Activated B cell treated with CpG ODN at 0.5 μM for 24 hours (primary cell): ENCODE results near the gene CECR2. TPM values are rescaled to one million over a fixed set of nuclear protein-coding genes. Genes with fewer than 3 reads are reported as not detected.

ENCODE experiments used
- ATAC-seq: fragments of 200-7000 bp; cut with Tn5 transposase; one replicate; pipeline ENCODE4 v1.10.0; 2021; ENCODE audit warnings: low read depth, mild to moderate bottlenecking, moderate library complexity
- CTCF ChIA-PET: fragments of 350-600 bp; sonication (Branson Sonifier 250); formaldehyde crosslinking; loops from one replicate; lab custom pipeline; 2021; ENCODE audit warnings: antibody characterized with exemption; lab: Charles Lee
- POLR2A ChIA-PET: fragments of 350-600 bp; sonication (Branson Sonifier 250); formaldehyde crosslinking; loops from one replicate; lab custom pipeline; 2021; ENCODE audit warnings: antibody characterized with exemption; lab: Charles Lee
- DNase-seq: peaks from one replicate; pipeline ENCODE4 v3.0.0; 2022
- H3K27ac Mint-ChIP-seq: one replicate; pipeline ENCODE4 v1.8.0; 2020; ENCODE audit warnings: mixed read lengths
- H3K27me3 Mint-ChIP-seq: one replicate; pipeline ENCODE4 v1.8.0; 2021; ENCODE audit warnings: mixed read lengths
- H3K36me3 Mint-ChIP-seq: one replicate; pipeline ENCODE4 v1.8.0; 2021; ENCODE audit warnings: low read depth, mixed read lengths
- H3K4me1 Mint-ChIP-seq: one replicate; pipeline ENCODE4 v1.8.0; 2021; ENCODE audit warnings: mixed read lengths
- H3K4me3 Mint-ChIP-seq: one replicate; pipeline ENCODE4 v1.8.0; 2020; ENCODE audit warnings: mild to moderate bottlenecking, mixed read lengths
- H3K9me3 Mint-ChIP-seq: one replicate; pipeline ENCODE4 v1.8.0; 2020; ENCODE audit warnings: mixed read lengths
- intact Hi-C: fragments of 100-400 bp; cut with micrococcal nuclease; formaldehyde crosslinking; loops from one replicate; pipeline ENCODE4 v1.15.1; 2024
- total RNA-seq: library from RNA; stranded (reverse); gene quantifications from 2 replicates; pipeline ENCODE4 v1.2.3, GENCODE V29; 2022
- TF ChIP-seq, protein P1 (sequence below): fragments of 200-600 bp; IDR thresholded peaks from one replicate; pipeline ENCODE4 v1.8.0; 2022; ENCODE audit warnings: antibody characterized with exemption, mild to moderate bottlenecking

Gene CECR2
- total RNA-seq, 1 donor from 2014 or later = 2.5 TPM

- TF ChIP-seq, protein P1, sequence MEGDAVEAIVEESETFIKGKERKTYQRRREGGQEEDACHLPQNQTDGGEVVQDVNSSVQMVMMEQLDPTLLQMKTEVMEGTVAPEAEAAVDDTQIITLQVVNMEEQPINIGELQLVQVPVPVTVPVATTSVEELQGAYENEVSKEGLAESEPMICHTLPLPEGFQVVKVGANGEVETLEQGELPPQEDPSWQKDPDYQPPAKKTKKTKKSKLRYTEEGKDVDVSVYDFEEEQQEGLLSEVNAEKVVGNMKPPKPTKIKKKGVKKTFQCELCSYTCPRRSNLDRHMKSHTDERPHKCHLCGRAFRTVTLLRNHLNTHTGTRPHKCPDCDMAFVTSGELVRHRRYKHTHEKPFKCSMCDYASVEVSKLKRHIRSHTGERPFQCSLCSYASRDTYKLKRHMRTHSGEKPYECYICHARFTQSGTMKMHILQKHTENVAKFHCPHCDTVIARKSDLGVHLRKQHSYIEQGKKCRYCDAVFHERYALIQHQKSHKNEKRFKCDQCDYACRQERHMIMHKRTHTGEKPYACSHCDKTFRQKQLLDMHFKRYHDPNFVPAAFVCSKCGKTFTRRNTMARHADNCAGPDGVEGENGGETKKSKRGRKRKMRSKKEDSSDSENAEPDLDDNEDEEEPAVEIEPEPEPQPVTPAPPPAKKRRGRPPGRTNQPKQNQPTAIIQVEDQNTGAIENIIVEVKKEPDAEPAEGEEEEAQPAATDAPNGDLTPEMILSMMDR = no peak
- H3K36me3 Mint-ChIP-seq = no peaks in the 10 kb centered on the region
- no peak for ATAC-seq
- POLR2A ChIA-PET = no interaction called here
- CTCF ChIA-PET = no interaction called here
- DNase-seq = no peak
- H3K4me1 Mint-ChIP-seq = no peaks in the 10 kb centered on the region
- no peaks in the 10 kb centered on the region for H3K9me3 Mint-ChIP-seq
- no peak overlapping the region for H3K4me3 Mint-ChIP-seq
- no peak overlapping the region for H3K27ac Mint-ChIP-seq
- intact Hi-C loops = no loop called here
- H3K27me3 Mint-ChIP-seq = peaks cover 2% of the 10 kb centered on the region
Observed at GRCh38 chr22:17580441-17581031, 211.3 kb downstream of the CECR2 start.

DNA sequence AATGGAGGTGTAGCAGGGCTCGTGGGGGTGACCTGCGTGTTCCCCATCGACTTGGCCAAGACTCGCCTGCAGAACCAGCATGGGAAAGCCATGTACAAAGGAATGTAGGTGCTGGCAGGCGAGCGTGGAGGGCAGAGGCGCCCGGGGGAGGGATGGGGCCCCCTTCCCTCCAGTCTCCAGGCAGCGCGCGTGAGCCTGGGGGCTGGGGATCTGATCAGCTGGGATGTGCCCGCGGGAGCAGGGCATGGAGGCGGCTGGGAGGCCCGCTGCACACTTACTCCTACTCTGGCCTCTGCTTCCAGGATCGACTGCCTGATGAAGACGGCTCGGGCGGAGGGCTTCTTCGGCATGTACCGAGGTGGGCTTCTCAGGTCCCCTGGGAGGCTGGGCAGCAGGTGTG is 211.8 kb downstream of the CECR2 start:
- no peak for ATAC-seq
- POLR2A ChIA-PET = no interaction called here
- intact Hi-C loops = no loop called here
- CTCF ChIA-PET = no interaction called here
- Mint-ChIP-seq H3K4me1 (no peaks in the 10 kb centered on the region), H3K4me3 (no peak overlapping the region), H3K9me3 (no peaks in the 10 kb centered on the region), H3K36me3 (no peaks in the 10 kb centered on the region), H3K27me3 (peaks cover 2% of the 10 kb centered on the region), H3K27ac (no peak overlapping the region)
- DNase-seq = no peak
- TF ChIP-seq, protein P1 = no peak

- H3K9me3 Mint-ChIP-seq = no peaks in the 10 kb centered on the region
- ATAC-seq (no peak), DNase-seq (no peak)
- POLR2A ChIA-PET = no interaction called here
- H3K4me3 Mint-ChIP-seq = no peak overlapping the region
- H3K27ac Mint-ChIP-seq = no peak overlapping the region
- CTCF ChIA-PET = no interaction called here
- peaks cover 2% of the 10 kb centered on the region for H3K27me3 Mint-ChIP-seq
- no peaks in the 10 kb centered on the region for H3K36me3 Mint-ChIP-seq
- no peaks in the 10 kb centered on the region for H3K4me1 Mint-ChIP-seq
- TF ChIP-seq, protein P1 = no peak
- intact Hi-C loops = no loop called here
Observed at GRCh38 chr22:17581631-17582030, 212.4 kb downstream of the CECR2 start.

DNA sequence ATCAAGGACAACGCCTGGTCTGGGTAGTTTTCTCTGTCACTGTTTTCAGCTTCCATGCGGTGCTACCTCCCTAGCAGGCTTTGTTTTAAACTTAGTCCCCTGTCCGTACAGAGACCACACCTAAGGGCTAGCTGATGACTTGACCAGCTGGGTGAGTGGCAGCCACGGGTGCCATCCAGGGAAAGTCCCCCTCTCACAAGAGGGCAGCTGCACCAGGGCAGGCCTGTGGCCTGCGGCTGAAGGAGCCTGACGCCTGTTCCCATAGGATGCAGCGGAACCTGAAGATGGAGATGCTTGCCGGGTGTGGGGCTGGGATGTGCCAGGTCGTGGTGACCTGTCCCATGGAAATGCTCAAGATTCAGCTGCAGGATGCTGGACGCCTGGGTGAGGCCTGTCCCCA is 213.9 kb downstream of the CECR2 start:
- no peak for DNase-seq

GRCh38 chr22:17586831-17587440 is 217.7 kb downstream of the CECR2 start:
- CTCF ChIA-PET = no interaction called here
- no peaks in the 10 kb centered on the region for H3K27me3 Mint-ChIP-seq
- H3K4me1 Mint-ChIP-seq = no peaks in the 10 kb centered on the region
- intact Hi-C loops = no loop called here
- H3K36me3 Mint-ChIP-seq = peaks cover 17% of the 10 kb centered on the region
- H3K9me3 Mint-ChIP-seq = no peaks in the 10 kb centered on the region
- ATAC-seq (no peak), DNase-seq (no peak)
- no peak overlapping the region for H3K4me3 Mint-ChIP-seq
- POLR2A ChIA-PET = no interaction called here
- TF ChIP-seq, protein P1 = no peak
- no peak overlapping the region for H3K27ac Mint-ChIP-seq

More for the DNA sequence above, 213.9 kb downstream of the CECR2 start:
- intact Hi-C loops = no loop called here
- TF ChIP-seq, protein P1 = no peak
- no peaks in the 10 kb centered on the region for H3K36me3 Mint-ChIP-seq
- no peak overlapping the region for H3K27ac Mint-ChIP-seq
- H3K27me3 Mint-ChIP-seq = peaks cover 2% of the 10 kb centered on the region
- ATAC-seq = no peak
- H3K4me1 Mint-ChIP-seq = no peaks in the 10 kb centered on the region
- CTCF ChIA-PET = no interaction called here
- POLR2A ChIA-PET = no interaction called here
- no peaks in the 10 kb centered on the region for H3K9me3 Mint-ChIP-seq
- no peak overlapping the region for H3K4me3 Mint-ChIP-seq
